Left colon (tissue), 2 donors: ENCODE results near the gene UQCRC1. TPM values are rescaled to one million over a fixed set of nuclear protein-coding genes. Genes with fewer than 3 reads are reported as not detected.
A peak's percentile ranks its signal among the peaks of the same experiment; 100 is the strongest.

Experiments
- ATAC-seq: fragments of 200-7000 bp; cut with Tn5 transposase; one replicate; pipeline ENCODE4 v1.9.1; 2020; ENCODE audit warnings: mild to moderate bottlenecking, moderate library complexity
- DNase-seq, 2 donors: peaks; one replicate each; pipeline ENCODE4 v3.0.0-alpha.2; 2020
- intact Hi-C, 2 donors: fragments of 100-400 bp; cut with DNase I in 1 of 2; cut with micrococcal nuclease in 1 of 2; formaldehyde crosslinking; loops; one replicate each; pipeline versions ENCODE4 v1.11.2 to v1.14.0; 2022; cut with DNase I, micrococcal nuclease
- long read RNA-seq: library from polyadenylated mRNA; unstranded; transcript quantifications from one replicate; pipeline ENCODE4 v2.0.0, GENCODE V29; 2021
- total RNA-seq, 2 donors: library from RNA; stranded (reverse); fragmentation: NEBNext Ultra II Directional; extraction: Animal tissue kit (Norgen Biotek cat#: 25700); gene quantifications; one replicate each; pipeline ENCODE4 v1.2.1, GENCODE V29; 2021
- donor health status: DM: no; HTN: no; CAD: no.
- donor health status: DM: yes; HTN: yes; CAD: no.

UQCRC1 gene
- total RNA-seq, result 100 to 1,000 TPM; 613 to 797 TPM
- long read RNA-seq, transcript UQCRC1-201 (13 exons, 1,985 nt), result major isoform, 2,224 of 2,493 reads
- long read RNA-seq, partial matches to known transcripts, result 140 of 2,493 reads
- long read RNA-seq, other reads (novel, unspliced or antisense), result 129 of 2,493 reads

GRCh38 chr3:48609088-48610005 lies at the start of gene UQCRC1:
Gene UQCRC1, minus strand, starts transcription at chr3:48609646. Its CDS starts 26 bp downstream, at chr3:48609620.
- DNase-seq, result peak; percentile 87 to 94
- ATAC-seq, result peak; percentile 98
- intact Hi-C loops, result no loop called here

- intact Hi-C loops, result no loop called here
- ATAC-seq (no peak), DNase-seq (peak in 1 of 2 donors; percentile 18)
Observed at GRCh38 chr3:48656841-48657281, 47.4 kb upstream of the UQCRC1 start.

GRCh38 chr3:48656061-48656840 lies 46.8 kb upstream of the UQCRC1 start:
- DNase-seq (peak; percentile 81 to 87), ATAC-seq (peak; percentile 85)
- intact Hi-C loops, result no loop called here

GRCh38 chr3:48655606-48656005 lies 46.2 kb upstream of the UQCRC1 start:
- DNase-seq, result peak in 1 of 2 donors; percentile 34
- intact Hi-C loops, result no loop called here
- ATAC-seq, result no peak

- intact Hi-C loops, result no loop called here
- ATAC-seq (no peak), DNase-seq (no peak)
Observed at GRCh38 chr3:48655063-48655462, 45.6 kb upstream of the UQCRC1 start.

- ATAC-seq (no peak), DNase-seq (no peak)
- intact Hi-C loops, result no loop called here
Observed at GRCh38 chr3:48652923-48653715, 43.7 kb upstream of the UQCRC1 start.

- DNase-seq (peak in 1 of 2 donors; percentile 19), ATAC-seq (peak; percentile 22)
- intact Hi-C loops, result no loop called here
Observed at GRCh38 chr3:48651771-48652170, 42.3 kb upstream of the UQCRC1 start.

- peak; percentile 86 for ATAC-seq
- intact Hi-C loops, result no loop called here
- peak in 1 of 2 donors; percentile 48 for DNase-seq
Observed at GRCh38 chr3:48650723-48651122, 41.3 kb upstream of the UQCRC1 start.

- ATAC-seq (no peak), DNase-seq (no peak)
- intact Hi-C loops, result no loop called here
Observed at GRCh38 chr3:48648188-48648850, 38.9 kb upstream of the UQCRC1 start.

GRCh38 chr3:48647714-48648113 lies 38.3 kb upstream of the UQCRC1 start:
- ATAC-seq (no peak), DNase-seq (no peak)
- intact Hi-C loops, result no loop called here

GRCh38 chr3:48644898-48645760 lies 35.7 kb upstream of the UQCRC1 start:
- ATAC-seq (no peak), DNase-seq (no peak)
- intact Hi-C loops, result no loop called here

GRCh38 chr3:48642605-48643004 lies 33.2 kb upstream of the UQCRC1 start:
- DNase-seq, result no peak
- no peak for ATAC-seq
- intact Hi-C loops, result no loop called here

GRCh38 chr3:48641396-48641795 lies 31.9 kb upstream of the UQCRC1 start:
- intact Hi-C loops, result no loop called here
- ATAC-seq, result no peak
- DNase-seq, result no peak

- DNase-seq (no peak), ATAC-seq (no peak)
- intact Hi-C loops, result no loop called here
Observed at GRCh38 chr3:48639944-48640606, 30.6 kb upstream of the UQCRC1 start.

GRCh38 chr3:48637305-48637704 lies 27.9 kb upstream of the UQCRC1 start:
- ATAC-seq (no peak), DNase-seq (no peak)
- intact Hi-C loops, result no loop called here

GRCh38 chr3:48636149-48636655 lies 26.8 kb upstream of the UQCRC1 start:
- DNase-seq, result no peak
- ATAC-seq, result no peak
- intact Hi-C loops, result no loop called here
